PC-9 (cell line): ENCODE results near the gene WNT7A. TPM values are rescaled to one million over a fixed set of nuclear protein-coding genes. Genes with fewer than 3 reads are reported as not detected.

Experiments
- BruUV-seq: library from RNA; stranded (reverse); fragments of 400-500 nt; replicated peaks from 2 replicates; lab custom pipeline; 2021; lab: Mats Ljungman, UMichigan
- CTCF ChIA-PET: fragments of 300-600 bp; sonication (Branson Sonifier 250); formaldehyde crosslinking; loops from one replicate; lab custom pipeline; 2022; ENCODE audit warnings: antibody characterized with exemption; lab: Charles Lee
- POLR2A ChIA-PET: fragments of 300-600 bp; sonication (Branson Sonifier 250); formaldehyde crosslinking; loops from one replicate; lab custom pipeline; 2022; ENCODE audit warnings: antibody characterized with exemption; ENCODE audit not compliant: unreplicated experiment; lab: Charles Lee
- DNase-seq, 2 experiments: peaks; one replicate each; pipeline versions ENCODE4 v3.0.0 to v3.0.0-alpha.2; 2015 to 2022; ENCODE audit warnings: mixed read lengths in 1 of 2
- H2AFZ ChIP-seq: fragments of 200-600 bp; sonication (generic); 2 replicates; pipeline ENCODE4 v1.8.1; 2017; ENCODE audit warnings: antibody characterized with exemption
- H3F3A ChIP-seq: fragments of 200-600 bp; sonication (generic); 2 replicates; pipeline ENCODE4 v1.8.1; 2017; ENCODE audit warnings: antibody characterized with exemption, mild to moderate bottlenecking, low read depth; ENCODE audit not compliant: insufficient read depth
- H3K27ac ChIP-seq: fragments of 200-600 bp; sonication (generic); 2 replicates; pipeline ENCODE4 v1.6.1; 2016; ENCODE audit warnings: mixed run types
- H3K27me3 ChIP-seq: fragments of 200-600 bp; sonication (generic); 2 replicates; pipeline ENCODE4 v1.6.1; 2016; ENCODE audit warnings: low read depth, mixed run types; ENCODE audit not compliant: insufficient read depth
- H3K36me3 ChIP-seq: fragments of 200-600 bp; sonication (generic); 2 replicates; pipeline ENCODE4 v1.6.1; 2016; ENCODE audit warnings: low read depth, mixed run types
- H3K4me1 ChIP-seq: fragments of 200-600 bp; sonication (generic); replicated peaks from 2 replicates; pipeline ENCODE4 v1.6.1; 2016; ENCODE audit warnings: mixed run types; ENCODE audit not compliant: insufficient read depth
- H3K4me2 ChIP-seq: fragments of 200-600 bp; sonication (generic); 2 replicates; pipeline ENCODE4 v1.6.1; 2017; ENCODE audit warnings: mixed run types
- H3K4me3 ChIP-seq: fragments of 200-600 bp; sonication (generic); 2 replicates; pipeline ENCODE4 v1.6.1; 2016; ENCODE audit warnings: mixed run types
- H3K79me2 ChIP-seq: fragments of 200-600 bp; sonication (generic); 2 replicates; pipeline ENCODE4 v1.6.1; 2017; ENCODE audit warnings: low read depth, mixed run types
- H3K9me2 ChIP-seq: fragments of 200-600 bp; sonication (generic); 2 replicates; pipeline ENCODE4 v1.8.1; 2017; ENCODE audit warnings: mild to moderate bottlenecking; ENCODE audit not compliant: insufficient read depth
- H3K9me3 ChIP-seq: fragments of 200-600 bp; sonication (generic); 2 replicates; pipeline ENCODE4 v1.8.1; 2016; ENCODE audit warnings: low read depth; ENCODE audit not compliant: insufficient read depth
- H4K20me1 ChIP-seq: fragments of 200-600 bp; sonication (generic); 2 replicates; pipeline ENCODE4 v1.8.1; 2017; ENCODE audit not compliant: insufficient read depth
- CTCF ChIP-seq: fragments of 200-600 bp; sonication (generic); conservative IDR thresholded peaks from 2 replicates; pipeline ENCODE4 v1.6.1; 2017; ENCODE audit warnings: mixed run types, antibody characterized with exemption, mild to moderate bottlenecking, moderate library complexity
- EZH2 ChIP-seq: fragments of 200-600 bp; sonication (generic); IDR thresholded peaks from 2 replicates; pipeline ENCODE4 v1.8.0; 2017; ENCODE audit warnings: antibody characterized with exemption, low read depth
- intact Hi-C: fragments of 100-400 bp; cut with micrococcal nuclease; formaldehyde crosslinking; loops from one replicate; pipeline ENCODE4 v1.10.0; 2022; ENCODE audit not compliant: unreplicated experiment
- total RNA-seq: library from RNA; stranded (reverse); gene quantifications from 2 replicates; pipeline ENCODE4 v1.2.3, GENCODE V29; 2021

Gene WNT7A
- total RNA-seq, 1 experiment from 2014 or later = 6.3 TPM

DNA sequence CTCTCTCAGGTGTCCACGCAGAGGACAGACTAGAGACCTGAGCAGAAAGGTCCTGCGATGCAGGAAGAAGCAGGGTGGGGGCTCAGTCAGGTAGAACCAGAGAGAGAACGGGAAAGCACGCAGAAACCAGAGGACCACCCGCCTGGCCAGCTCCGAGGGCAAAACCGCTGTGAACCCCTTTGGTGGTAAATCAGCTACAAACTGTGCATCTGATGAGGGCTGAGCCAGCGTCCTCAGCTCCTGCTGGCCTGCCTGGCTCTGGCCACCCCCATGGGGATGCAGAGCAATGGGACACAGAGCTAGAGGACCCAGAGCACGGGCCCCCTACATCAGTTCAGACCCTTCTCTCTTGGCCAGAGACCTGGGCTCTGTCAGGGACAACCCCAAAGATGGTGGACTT lies 44.6 kb downstream of the WNT7A start:
- ChIA-PET POLR2A (no interaction called here), CTCF (no interaction called here)
- no peak overlapping the region for H2AFZ ChIP-seq
- peaks cover 59% of the 10 kb centered on the region for H3K79me2 ChIP-seq
- H3K36me3 ChIP-seq = no peaks in the 10 kb centered on the region
- no peak overlapping the region for H3K4me3 ChIP-seq
- H3K9me2 ChIP-seq = no peaks in the 10 kb centered on the region
- no peak overlapping the region for H3K4me2 ChIP-seq
- H3K27ac ChIP-seq = no peak overlapping the region
- TF ChIP-seq EZH2 (no peak), CTCF (no peak)
- peaks cover 40% of the 10 kb centered on the region for H3K4me1 ChIP-seq
- H3F3A ChIP-seq = peaks cover 20% of the 10 kb centered on the region; the same call in 1 of the 2 replicates
- H4K20me1 ChIP-seq = no peaks in the 10 kb centered on the region
- BruUV-seq = no TSS peak
- intact Hi-C loops = no loop called here
- no peaks in the 10 kb centered on the region for H3K9me3 ChIP-seq
- DNase-seq = no peak
- no peaks in the 10 kb centered on the region for H3K27me3 ChIP-seq

GRCh38 chr3:13834258-13835035 lies 45.4 kb downstream of the WNT7A start:
- Histone ChIP-seq H3K4me2 (no peak overlapping the region), H3K36me3 (no peaks in the 10 kb centered on the region), H3K4me3 (no peak overlapping the region), H3K4me1 (peaks cover 32% of the 10 kb centered on the region), H3K79me2 (peaks cover 58% of the 10 kb centered on the region), H4K20me1 (no peaks in the 10 kb centered on the region), H3F3A (peaks cover 12% of the 10 kb centered on the region; the same call in 1 of the 2 replicates), H3K27me3 (no peaks in the 10 kb centered on the region), H2AFZ (no peak overlapping the region), H3K27ac (no peak overlapping the region), H3K9me3 (no peaks in the 10 kb centered on the region), H3K9me2 (no peaks in the 10 kb centered on the region)
- DNase-seq = no peak
- CTCF ChIA-PET = no interaction called here
- intact Hi-C loops = no loop called here
- TF ChIP-seq EZH2 = no peak
- POLR2A ChIA-PET = no interaction called here
- no TSS peak for BruUV-seq

DNA sequence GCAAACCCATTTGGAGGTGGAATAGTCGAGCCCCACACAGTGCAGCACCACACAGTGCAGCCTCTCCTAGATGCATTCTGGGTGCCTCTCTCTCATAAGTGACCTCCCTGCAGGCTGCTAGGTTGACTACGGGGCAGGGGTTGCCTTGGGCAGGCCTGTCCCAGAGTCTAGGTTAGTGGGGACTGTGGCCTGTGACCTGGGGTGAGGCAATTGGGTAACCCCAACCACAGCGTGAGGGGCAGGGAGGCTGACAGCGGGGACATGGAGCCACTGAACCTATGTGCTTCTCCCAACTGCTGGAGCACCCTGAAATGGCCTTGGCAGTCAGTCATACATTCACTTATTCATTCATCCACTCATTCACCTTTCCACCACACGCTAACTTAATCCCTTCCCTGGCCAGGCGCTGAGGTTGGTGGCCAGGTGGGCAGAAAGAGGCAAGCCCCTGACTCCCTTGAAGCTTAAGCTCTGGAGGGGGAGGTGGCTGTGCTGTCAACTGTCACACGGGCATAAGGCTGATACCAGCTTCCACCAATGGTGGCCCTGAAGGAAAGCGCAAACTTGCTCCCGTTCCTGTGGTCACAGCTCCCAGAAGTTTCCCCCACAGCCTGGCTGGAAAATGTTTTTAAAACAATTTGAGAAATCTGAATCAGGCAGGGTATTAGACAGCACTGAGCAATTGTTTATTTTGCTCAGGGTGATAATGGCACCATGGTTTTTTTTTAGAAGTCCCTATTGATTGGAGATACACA lies 46.2 kb downstream of the WNT7A start:
- no peak overlapping the region for H3K4me2 ChIP-seq
- no peaks in the 10 kb centered on the region for H3K36me3 ChIP-seq
- H4K20me1 ChIP-seq = no peaks in the 10 kb centered on the region
- H3K4me1 ChIP-seq = peaks cover 24% of the 10 kb centered on the region
- no peak for TF ChIP-seq EZH2
- TF ChIP-seq CTCF = no peak
- H3K79me2 ChIP-seq = peaks cover 54% of the 10 kb centered on the region
- H3K27ac ChIP-seq = no peak overlapping the region
- DNase-seq = no peak
- intact Hi-C loops = no loop called here
- no peaks in the 10 kb centered on the region for H3K27me3 ChIP-seq
- BruUV-seq = no TSS peak
- H3K9me2 ChIP-seq = no peaks in the 10 kb centered on the region
- H3K4me3 ChIP-seq = no peak overlapping the region
- ChIA-PET POLR2A (no interaction called here), CTCF (no interaction called here)
- H3K9me3 ChIP-seq = no peaks in the 10 kb centered on the region
- no peak overlapping the region for H2AFZ ChIP-seq
- H3F3A ChIP-seq = peaks cover 11% of the 10 kb centered on the region; the same call in 1 of the 2 replicates
